Measurements from ENCODE around the gene SMTNL1.
A peak's percentile ranks its signal among the peaks of the same experiment; 100 is the strongest.

The SMTNL1 gene

DNA sequence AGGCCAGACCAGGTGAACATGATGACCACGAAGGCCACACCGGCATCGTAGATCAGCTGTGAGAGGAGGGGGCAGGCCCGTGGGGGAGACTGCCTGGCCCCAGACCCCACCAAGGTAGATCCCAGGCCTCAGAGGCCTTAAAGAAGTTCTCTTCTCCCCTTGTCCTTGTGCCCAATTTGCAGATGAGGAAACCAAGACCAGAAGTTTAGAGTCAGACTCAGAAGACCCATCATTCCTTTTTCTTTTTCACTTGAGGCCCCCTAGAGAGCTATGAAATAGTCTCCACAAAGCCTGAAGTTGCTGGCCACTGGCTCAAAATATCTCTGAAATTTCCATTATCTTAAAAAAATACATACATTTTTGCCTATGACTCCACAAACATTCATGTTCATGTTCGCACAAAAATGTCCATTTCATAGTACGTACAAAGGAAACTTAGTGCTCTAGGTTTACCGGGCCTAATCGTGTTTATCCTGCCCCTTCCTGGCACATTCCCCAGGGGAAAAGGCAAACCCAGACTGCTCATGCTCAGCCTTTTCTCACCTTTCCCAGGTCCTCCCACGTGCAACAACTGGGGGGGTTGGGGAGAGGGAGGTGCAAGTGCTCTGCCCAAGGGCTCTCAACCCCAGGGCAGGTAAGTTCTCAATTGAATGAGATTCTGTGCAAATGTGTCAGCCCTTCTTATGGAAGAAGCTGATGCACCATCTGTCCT is 41.1 kb upstream of the SMTNL1 start:
- H3K27ac ChIP-seq: no peak overlapping the region
- no peak overlapping the region for H3K4me3 ChIP-seq
- no peak for DNase-seq (ENCODE audit: low spot score)
- TF ChIP-seq, protein P1, sequence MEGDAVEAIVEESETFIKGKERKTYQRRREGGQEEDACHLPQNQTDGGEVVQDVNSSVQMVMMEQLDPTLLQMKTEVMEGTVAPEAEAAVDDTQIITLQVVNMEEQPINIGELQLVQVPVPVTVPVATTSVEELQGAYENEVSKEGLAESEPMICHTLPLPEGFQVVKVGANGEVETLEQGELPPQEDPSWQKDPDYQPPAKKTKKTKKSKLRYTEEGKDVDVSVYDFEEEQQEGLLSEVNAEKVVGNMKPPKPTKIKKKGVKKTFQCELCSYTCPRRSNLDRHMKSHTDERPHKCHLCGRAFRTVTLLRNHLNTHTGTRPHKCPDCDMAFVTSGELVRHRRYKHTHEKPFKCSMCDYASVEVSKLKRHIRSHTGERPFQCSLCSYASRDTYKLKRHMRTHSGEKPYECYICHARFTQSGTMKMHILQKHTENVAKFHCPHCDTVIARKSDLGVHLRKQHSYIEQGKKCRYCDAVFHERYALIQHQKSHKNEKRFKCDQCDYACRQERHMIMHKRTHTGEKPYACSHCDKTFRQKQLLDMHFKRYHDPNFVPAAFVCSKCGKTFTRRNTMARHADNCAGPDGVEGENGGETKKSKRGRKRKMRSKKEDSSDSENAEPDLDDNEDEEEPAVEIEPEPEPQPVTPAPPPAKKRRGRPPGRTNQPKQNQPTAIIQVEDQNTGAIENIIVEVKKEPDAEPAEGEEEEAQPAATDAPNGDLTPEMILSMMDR (IDR thresholded peaks at IDR 0.05): no peak

DNA sequence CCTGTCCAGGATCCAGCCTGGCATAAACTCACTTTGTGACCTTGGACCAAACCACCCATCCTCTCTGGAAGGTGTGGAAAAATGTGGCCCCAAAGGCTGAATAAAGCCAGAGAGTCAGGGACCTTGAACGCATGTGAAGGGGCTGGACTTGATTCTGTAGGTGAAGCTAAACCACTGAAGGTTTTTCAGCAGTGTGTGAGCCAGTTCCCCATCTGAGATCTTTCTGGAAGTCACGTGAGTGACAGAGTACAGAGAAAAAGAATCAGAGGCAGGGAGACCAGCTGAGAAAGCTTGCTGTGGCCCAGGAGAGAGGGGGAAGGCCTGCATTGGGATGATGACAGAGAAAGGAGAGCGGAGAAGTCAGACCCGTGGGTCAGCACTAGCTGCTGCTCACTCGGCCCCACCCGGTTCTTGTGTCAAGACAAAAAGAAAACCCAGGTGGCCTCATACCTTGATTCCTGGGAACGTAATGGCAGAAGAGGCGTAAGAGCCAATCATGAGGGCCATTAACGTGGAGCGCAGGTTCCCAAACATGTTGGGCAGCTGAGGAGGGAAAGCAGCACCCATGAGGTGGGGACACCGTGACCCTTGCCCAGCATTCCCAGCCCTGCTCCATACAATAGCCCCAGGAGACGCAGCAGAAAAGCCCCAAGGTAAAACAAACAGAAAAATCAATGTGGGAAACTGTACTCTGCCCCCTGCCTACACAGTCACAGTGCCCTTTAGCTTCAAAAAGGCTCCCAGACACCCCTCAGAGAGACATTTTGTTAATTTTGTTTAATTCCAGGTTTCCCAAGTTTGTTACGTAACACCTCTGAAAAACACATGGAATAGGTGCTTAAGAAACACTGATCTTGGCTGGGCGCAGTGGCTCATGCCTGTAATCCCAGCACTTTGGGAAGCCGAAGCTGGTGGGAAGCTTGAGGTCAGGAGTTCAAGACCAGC is 39.8 kb upstream of the SMTNL1 start:
- no peak overlapping the region for H3K4me3 ChIP-seq
- no peak overlapping the region for H3K27ac ChIP-seq
- no peak for DNase-seq (ENCODE audit: low spot score)
- TF ChIP-seq, protein P1 (IDR thresholded peaks at IDR 0.05): no peak

DNA sequence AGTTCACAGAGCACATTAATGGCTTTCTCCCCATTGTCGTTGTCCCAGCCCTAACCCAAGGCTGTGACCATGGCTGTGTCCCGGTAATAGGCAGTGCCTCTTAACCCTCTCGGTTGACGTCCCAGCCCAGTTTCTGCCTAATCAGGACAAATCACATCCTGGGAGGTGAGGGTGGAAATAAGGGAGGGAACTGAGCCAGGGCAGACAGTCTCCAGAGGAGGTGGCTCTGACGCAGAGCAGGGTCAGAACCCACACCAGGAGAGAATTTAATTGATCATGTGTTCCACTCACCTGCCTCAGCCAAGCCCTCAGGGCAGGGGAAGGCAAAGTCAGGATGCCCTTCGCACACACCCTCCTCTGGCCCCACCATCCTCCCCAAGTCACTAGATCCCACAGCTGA is 38.9 kb upstream of the SMTNL1 start:
- TF ChIP-seq, protein P1 (IDR thresholded peaks at IDR 0.05): no peak
- peak overlapping the region; percentile 64 to 91 for H3K27ac ChIP-seq
- no peak for DNase-seq (ENCODE audit: low spot score)
- no peak overlapping the region for H3K4me3 ChIP-seq

DNA sequence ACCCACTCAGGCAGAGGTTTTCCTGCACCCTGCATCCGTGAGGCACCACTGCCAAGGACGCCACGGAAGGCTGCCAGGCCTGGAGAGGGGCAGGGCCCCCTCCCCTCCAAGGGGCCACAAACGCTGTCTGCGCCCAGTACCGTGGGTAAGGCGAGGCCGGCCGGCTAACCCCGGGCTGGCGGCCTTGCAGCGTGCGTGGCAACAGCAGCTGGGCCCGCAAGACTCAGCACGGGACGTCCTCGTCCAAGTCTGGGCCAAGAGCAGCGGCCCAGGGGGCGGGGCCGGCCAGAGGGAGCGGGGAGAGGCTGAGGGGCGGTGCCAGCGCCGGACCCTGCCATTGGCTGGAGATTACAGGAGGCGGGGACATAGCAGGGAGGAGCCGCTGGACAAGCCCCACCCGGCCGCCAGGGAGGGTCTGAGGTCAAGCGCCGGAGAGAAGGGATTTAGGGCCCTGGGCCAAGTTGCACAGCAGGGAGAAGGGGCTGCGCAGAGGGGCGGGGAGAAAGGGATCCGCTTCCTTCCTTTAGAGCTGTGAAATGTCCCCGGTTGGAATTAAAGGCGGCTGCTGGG is 37.9 kb upstream of the SMTNL1 start:
- peak overlapping the region; percentile 62 for H3K4me3 ChIP-seq
- DNase-seq (ENCODE audit: low spot score): peak; percentile 98
- TF ChIP-seq, protein P1 (IDR thresholded peaks at IDR 0.05): no peak
- H3K27ac ChIP-seq: peak overlapping the region; percentile 64 to 91

DNA sequence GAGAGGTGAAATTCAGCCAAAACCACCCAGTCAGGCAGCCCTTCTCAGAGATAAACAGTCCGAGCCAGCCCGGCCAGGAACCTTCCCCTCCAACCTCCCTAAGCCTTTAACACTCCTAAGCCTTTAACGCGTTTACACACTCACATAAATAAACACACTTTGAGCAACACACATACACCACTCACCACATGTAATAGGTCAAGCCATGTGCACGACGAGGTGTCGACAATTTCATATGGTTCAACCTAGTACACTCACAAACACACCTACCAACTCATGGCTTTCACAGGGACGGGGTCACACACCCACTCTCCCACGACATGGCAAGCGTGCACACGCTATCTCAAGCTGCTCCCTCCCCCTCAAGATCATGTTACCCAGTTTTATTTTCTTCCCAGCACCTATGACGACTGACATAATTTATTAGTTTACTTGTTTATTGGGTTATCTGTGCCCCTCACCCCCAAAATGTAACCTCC is 37.4 kb upstream of the SMTNL1 start:
- DNase-seq (ENCODE audit: low spot score): no peak
- peak overlapping the region; percentile 62 for H3K4me3 ChIP-seq
- TF ChIP-seq, protein P1 (IDR thresholded peaks at IDR 0.05): no peak

DNA sequence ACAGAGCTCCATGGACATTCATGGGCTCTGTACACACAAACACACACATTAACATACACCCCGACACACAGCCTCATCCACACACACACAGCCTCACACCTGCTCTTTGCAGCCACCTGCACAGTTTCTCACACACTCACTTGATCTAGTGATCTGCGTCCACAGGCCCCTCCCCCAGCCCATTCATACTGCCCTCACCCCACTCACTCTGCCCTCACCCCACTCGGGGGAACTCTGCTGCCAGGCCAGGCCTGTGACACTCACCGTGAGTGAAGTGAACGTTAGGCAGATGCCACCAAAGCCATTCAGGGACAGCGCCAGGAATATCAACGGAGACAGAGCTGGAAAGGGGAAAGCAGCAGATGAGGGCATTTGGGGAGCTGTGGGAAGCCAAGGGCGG is 36.9 kb upstream of the SMTNL1 start:
- H3K4me3 ChIP-seq: peak overlapping the region; percentile 62
- TF ChIP-seq, protein P1 (IDR thresholded peaks at IDR 0.05): no peak
- H3K27ac ChIP-seq: peak overlapping the region; percentile 64 to 91
- DNase-seq (ENCODE audit: low spot score): no peak

More for the DNA sequence above, 37.4 kb upstream of the SMTNL1 start:
- H3K27ac ChIP-seq: peak overlapping the region; percentile 64 to 91

Data from coronary artery (tissue), 2 donors.